WERI-Rb-1 (cell line): ENCODE results near the gene FSIP2.
A peak's percentile ranks its signal among the peaks of the same experiment; 100 is the strongest.

Experiments used
- DNase-seq: peaks from one replicate; pipeline ENCODE4 v3.0.0-alpha.2; 2020
- H3K27ac ChIP-seq: fragments of 250-450 bp; sonication (Bioruptor Pico); 2 replicates; pipeline ENCODE4 v1.5.1; 2020; ENCODE audit warnings: mild to moderate bottlenecking, moderate library complexity
- H3K27me3 ChIP-seq: fragments of 250-450 bp; sonication (Bioruptor Pico); 2 replicates; pipeline ENCODE4 v1.5.1; 2021; ENCODE audit warnings: mild to moderate bottlenecking, low read depth, moderate library complexity; ENCODE audit not compliant: insufficient read depth, severe bottlenecking
- H3K36me3 ChIP-seq: fragments of 250-450 bp; sonication (Bioruptor Pico); 2 replicates; pipeline ENCODE4 v1.5.1; 2020; ENCODE audit warnings: mild to moderate bottlenecking, moderate library complexity
- H3K4me3 ChIP-seq: 2 replicates; pipeline ENCODE4 v1.5.1; 2011; ENCODE audit warnings: low read depth, mild to moderate bottlenecking, control low read depth, low read length
- H3K9me3 ChIP-seq: fragments of 250-450 bp; sonication (Bioruptor Pico); 2 replicates; pipeline ENCODE4 v1.5.1; 2021; ENCODE audit warnings: mild to moderate bottlenecking, moderate library complexity; ENCODE audit not compliant: severe bottlenecking
- TF ChIP-seq, protein P1 (sequence below): IDR thresholded peaks from 2 replicates; pipeline ENCODE4 v1.5.1; 2011; ENCODE audit warnings: low read depth, mild to moderate bottlenecking, control low read depth, inconsistent platforms, low read length

The FSIP2 gene, protein sequence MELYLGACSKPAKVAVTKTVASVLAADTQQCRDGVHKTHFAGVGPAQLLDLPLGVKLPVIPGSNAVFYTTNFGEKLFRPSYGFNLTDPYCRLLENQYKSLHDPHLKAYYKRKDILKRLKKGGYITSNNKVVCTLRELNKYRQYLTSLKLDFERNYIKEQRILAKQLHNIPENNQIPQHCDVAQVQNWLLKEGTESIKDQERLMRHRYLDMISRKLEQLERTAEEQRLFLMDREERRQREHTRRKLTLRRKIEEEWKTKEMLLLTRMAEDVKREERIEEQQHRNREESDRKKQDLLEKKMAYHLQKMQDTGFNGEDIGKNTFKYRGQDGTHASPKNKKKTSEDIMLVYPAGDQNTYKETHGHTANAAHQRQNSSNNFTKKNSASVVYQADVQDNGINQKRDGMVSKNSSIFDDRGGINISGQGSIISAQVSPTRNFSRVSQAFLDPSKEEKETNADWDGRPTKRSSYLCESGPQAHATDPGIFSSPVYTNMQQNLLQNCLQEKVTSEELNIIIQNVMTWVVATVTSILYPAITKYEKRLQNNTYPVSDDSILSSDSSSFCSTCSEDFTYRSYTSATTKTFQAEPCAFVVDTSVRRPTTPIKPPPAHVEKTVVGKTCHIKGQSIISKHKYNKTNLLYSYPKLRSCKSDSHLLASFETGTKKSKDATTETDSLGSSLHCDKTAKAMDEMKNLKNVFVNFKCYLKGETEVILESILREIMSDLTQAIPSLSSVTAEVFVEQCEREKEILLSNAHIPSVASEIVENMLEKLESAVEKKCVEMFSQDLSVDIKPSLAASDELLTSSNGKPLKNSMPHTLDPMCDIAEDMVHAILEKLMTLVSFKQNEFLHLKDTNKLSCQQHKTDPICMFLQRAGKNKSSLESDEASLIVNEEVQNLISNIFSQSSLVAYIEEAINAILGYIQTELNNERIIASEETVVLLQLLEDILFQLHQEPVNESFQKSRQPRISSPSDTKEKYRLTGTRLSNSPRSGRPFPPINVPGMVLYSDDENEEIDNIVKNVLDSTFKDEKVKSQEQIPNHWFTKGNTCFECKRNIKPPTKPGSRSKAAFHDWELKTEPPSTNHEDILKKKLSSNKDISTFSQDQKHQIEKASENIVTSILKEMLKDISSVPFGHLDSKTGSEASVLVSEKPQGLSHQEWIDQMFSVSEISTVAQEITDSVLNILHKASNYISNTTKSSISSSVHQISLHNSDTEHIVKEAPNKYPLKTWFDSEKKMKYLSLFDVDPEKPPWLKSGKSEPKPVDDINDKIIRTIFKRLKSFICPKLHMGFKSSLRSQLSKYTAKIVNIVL (N-terminal part only)

DNA sequence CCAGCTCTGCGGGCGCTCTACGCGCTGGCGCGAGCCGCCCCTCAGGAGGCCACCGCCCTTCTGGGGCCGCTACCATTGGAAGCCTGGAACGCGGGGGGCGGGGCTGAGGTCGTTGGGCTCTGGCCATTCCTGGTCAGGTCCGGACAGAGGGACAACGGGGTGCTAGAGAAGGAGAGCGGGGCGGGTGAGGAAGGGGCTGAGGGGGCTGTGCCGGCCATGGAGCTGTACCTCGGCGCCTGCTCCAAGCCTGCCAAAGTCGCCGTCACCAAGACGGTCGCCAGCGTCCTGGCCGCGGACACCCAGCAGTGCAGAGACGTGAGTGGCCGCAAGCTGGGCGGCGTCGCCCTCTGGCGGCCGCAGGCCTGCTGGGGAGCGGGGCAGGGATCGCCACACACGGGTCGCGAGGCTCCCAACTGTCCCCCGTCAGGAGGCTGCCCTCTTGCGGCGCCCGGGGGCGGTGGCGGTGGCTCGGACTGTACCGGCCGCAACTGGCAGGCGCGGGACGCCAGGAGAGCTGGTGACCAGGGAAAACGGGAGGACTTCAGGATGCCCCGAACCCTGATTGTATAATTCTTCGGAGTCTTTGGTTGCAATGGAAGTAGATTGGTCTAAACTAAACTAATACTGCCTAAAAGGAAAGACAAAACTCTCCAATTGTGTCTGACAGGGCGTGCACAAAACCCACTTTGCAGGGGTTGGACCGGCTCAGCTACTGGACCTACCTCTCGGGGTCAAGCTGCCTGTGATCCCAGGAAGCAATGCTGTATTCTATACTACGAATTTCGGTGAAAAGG, at the start of gene FSIP2:
TSS of gene FSIP2 (plus strand) at position 126 of the 794 bp plus-strand sequence. CDS start at position 217, 91 bp downstream.
- no peaks in the 10 kb centered on the region for H3K9me3 ChIP-seq
- peak; percentile 92 for DNase-seq
- TF ChIP-seq, protein P1, sequence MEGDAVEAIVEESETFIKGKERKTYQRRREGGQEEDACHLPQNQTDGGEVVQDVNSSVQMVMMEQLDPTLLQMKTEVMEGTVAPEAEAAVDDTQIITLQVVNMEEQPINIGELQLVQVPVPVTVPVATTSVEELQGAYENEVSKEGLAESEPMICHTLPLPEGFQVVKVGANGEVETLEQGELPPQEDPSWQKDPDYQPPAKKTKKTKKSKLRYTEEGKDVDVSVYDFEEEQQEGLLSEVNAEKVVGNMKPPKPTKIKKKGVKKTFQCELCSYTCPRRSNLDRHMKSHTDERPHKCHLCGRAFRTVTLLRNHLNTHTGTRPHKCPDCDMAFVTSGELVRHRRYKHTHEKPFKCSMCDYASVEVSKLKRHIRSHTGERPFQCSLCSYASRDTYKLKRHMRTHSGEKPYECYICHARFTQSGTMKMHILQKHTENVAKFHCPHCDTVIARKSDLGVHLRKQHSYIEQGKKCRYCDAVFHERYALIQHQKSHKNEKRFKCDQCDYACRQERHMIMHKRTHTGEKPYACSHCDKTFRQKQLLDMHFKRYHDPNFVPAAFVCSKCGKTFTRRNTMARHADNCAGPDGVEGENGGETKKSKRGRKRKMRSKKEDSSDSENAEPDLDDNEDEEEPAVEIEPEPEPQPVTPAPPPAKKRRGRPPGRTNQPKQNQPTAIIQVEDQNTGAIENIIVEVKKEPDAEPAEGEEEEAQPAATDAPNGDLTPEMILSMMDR, result peak; percentile 99
- H3K27me3 ChIP-seq, result no peaks in the 10 kb centered on the region
- no peaks in the 10 kb centered on the region for H3K36me3 ChIP-seq
- H3K27ac ChIP-seq, result no peak within 1 kb of the TSS
- H3K4me3 ChIP-seq, result peak within 1 kb of the TSS; percentile 46

DNA sequence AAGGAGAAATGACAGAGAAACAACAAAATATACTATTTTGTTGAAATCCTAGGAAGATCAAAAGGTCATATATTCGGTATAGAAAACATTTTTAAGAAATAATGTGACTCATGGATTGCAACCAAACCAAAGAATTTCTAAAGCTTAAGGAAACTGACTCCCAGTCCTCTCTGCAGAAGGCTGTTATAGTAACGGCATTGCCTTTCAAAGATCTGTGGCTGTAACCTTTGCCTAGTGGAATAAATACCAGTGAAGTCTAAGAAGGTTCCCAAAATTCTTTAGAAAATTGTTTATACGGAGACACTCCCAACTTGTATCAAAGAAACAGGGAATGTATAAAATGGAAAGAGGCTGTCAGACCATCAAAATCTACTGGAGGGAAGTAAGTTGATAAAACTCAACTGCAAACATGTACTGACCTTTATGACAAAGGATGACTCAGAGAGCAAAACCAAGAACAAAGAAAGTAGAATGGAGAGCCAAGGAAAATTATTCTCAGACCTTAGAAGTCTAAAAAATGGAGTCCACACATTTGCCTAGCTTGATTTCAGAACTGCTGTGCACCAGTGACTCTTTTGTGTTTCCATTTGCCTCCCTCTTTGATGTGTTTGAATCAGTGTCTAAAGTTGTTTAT, 48.6 kb upstream of the FSIP2 start:
- H3K4me3 ChIP-seq, result no peak overlapping the region
- no peaks in the 10 kb centered on the region for H3K27me3 ChIP-seq
- H3K27ac ChIP-seq, result no peak overlapping the region
- no peaks in the 10 kb centered on the region for H3K9me3 ChIP-seq
- no peak for DNase-seq
- TF ChIP-seq, protein P1, result no peak
- no peaks in the 10 kb centered on the region for H3K36me3 ChIP-seq

DNA sequence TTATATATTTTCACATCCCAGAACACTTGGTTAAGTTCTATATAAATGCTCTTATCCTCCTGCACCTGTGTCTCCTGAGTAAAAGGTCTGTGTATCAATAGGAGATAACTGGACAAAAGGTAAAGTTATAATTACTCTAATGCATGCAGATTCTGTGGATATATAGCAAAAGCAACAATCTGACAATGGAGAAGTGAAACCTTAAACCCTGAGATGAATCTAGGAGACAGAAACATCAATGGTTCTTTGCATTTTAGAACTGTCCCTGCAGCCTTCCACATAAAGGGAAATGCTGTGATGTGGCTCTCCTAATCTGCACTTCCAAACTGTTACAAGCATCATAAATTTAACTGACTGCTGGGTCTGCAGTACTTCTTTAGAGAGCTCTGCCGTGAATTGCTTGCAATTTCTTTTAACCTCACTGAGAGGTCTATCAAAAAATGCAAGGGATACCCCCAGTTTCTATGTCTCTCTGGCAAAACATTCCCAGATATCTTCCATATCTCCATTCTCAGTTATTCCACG, 42.8 kb upstream of the FSIP2 start:
- Histone ChIP-seq H3K27me3 (no peaks in the 10 kb centered on the region), H3K36me3 (no peaks in the 10 kb centered on the region), H3K9me3 (no peaks in the 10 kb centered on the region), H3K27ac (no peak overlapping the region), H3K4me3 (no peak overlapping the region)
- no peak for DNase-seq
- TF ChIP-seq, protein P1, result no peak

DNA sequence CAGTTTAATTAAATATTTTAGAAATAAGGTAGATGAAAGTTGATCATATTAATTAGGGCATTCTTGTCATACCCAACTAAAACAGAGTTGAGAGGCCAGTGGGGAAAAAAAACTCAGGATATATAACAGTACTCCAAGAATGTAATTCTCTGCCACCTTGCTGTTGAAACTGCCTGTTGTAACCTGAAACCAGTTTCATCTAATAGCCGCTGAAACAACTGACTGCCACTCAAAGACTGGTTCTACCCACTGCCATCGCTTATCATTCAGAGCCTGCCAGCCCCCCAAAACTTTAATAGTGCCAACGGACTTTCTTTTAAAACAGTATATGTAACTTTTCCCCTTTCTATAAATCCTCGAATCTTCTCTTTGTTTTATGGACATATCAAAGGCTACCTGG, 37.7 kb upstream of the FSIP2 start:
- H3K27ac ChIP-seq, result no peak overlapping the region
- no peaks in the 10 kb centered on the region for H3K27me3 ChIP-seq
- H3K9me3 ChIP-seq, result no peaks in the 10 kb centered on the region
- TF ChIP-seq, protein P1, result no peak
- no peaks in the 10 kb centered on the region for H3K36me3 ChIP-seq
- DNase-seq, result no peak
- H3K4me3 ChIP-seq, result no peak overlapping the region
